HG03095 (cell line): ENCODE results near the gene SHISA8.

Source experiments
- ATAC-seq: cut with Tn5 transposase; IDR thresholded peaks from one replicate; pipeline ENCODE4 v1.9.1; 2021; ENCODE audit warnings: moderate library complexity; ENCODE audit not compliant: unreplicated experiment

SHISA8 gene

DNA sequence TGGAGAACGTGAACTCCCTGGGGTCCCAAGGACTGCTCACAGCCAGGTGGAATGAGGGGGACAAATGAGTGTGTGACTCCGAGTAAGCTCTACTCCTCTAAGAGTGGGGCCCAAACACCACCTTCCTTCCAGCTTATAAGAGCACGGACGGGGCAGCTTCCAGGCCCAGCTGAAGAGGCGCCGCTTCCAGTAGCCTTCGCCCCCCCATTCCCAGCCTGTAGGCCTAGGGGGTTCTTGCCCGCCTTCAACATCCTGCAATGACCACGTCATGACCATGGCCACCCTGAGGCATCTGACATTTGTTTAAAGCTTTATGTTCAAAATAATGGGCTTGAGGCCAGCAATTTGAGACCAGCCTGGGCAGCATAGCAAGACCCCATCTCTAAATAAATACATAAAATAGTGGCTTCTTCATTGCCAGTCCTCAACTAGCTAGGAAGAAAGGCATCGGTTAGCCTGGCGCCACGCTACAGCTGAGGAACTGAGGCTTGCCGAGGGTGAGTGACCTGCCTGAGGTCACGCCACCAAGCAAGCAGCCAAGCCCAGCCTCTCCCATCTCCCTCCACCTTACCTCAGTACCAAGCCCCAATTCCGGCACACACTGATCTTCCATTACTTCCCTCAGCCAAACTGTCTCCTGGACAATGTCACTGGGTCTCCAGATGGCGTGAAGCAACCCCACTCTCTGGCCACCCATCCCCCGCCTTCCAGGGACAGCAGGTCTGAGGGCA lies 19.6 kb upstream of the SHISA8 start:
- no peak for ATAC-seq

GRCh38 chr22:41933411-41934177 lies 18.7 kb upstream of the SHISA8 start:
- ATAC-seq, result no peak

- ATAC-seq, result no peak
Measured at GRCh38 chr22:41932353-41932752, 17.5 kb upstream of the SHISA8 start.

DNA sequence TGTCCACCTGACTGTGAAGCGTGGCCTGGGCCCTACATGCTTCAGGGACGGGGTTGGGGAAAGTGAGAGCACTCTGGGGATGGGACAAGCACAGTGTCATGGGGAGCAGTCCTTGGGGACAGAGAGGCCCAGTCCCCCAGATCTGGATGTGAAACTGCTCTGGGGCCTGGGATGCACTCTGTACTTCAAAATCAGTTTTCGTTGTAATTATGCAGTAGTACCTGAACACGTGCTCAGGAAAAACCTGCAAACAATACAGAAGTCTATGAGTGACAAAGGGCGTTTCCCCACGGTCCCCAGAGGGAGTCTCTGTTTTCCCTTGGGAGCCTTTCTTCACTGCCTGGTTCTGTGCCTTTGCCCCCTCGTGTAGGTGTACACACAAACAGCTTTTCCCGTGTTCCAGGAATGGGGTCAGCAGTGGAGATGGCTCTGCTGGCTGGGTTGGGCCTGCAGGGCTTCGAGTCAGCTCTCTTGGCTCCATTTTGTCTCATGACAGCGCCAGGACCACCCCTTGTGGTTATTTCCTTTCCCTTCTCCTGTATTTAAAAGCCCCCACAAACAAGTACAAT lies 16.9 kb upstream of the SHISA8 start:
- ATAC-seq, result no peak

- no peak for ATAC-seq
Measured at GRCh38 chr22:41929418-41929810, 14.5 kb upstream of the SHISA8 start.

DNA sequence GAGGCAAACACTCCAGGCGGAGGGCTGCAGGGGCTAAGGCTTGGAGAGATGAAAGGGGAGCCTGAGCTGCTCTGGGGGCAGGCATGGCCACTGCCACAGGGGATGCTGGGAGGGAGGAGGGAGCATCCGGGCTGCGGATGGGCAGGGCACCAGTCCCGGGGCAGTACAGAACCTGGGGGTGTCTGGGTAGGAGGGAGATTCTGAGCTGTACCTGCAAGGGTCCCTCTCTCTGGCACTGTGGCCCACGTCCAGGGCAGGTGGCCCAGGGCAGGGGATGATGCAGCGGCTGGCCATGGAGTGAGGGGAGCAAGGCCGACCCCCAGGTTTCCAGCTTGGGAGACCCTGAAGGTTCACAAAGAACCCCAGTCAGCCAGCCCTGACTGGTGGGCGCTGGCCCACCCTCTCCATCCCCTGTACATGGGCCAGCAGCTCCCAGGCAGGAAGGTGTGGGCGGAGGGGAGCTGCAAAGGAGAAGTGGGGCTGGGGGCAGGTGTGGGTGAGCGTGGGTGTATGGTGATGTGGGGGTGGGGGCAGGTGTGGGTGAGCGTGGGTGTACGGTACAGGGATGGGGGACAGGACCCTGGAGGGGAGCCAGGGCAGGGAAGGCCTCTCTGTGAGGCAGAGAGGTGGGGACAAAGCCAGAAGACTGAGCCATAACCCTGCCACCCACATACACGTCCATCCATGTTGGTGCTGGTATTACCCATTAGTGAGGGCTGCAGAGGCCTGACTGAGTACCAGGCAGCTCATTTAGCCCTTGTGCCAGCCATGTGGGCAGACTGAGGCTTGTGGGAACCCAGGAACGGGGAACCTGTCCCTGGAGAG lies 13.9 kb upstream of the SHISA8 start:
- ATAC-seq, result no peak

DNA sequence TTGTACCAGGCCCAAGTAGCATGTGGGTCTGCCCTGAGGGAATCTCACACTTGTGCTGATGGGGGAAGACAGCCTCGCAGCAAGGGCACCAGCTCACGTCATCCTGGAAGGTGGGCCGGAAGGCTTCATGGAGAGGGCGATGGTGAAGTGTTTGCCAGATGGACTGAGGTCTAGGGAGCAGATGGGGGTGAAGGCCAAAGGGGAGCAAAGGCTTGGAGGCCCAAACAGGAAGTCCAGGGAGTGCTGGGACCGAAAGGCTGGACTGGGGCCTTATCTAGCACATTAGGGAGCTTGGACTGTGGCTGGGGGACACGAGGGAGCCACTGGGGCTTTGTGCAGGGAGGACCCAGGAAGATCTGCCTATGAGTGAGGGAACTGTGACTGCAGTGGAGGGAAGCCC lies 12.9 kb upstream of the SHISA8 start:
- no peak for ATAC-seq

DNA sequence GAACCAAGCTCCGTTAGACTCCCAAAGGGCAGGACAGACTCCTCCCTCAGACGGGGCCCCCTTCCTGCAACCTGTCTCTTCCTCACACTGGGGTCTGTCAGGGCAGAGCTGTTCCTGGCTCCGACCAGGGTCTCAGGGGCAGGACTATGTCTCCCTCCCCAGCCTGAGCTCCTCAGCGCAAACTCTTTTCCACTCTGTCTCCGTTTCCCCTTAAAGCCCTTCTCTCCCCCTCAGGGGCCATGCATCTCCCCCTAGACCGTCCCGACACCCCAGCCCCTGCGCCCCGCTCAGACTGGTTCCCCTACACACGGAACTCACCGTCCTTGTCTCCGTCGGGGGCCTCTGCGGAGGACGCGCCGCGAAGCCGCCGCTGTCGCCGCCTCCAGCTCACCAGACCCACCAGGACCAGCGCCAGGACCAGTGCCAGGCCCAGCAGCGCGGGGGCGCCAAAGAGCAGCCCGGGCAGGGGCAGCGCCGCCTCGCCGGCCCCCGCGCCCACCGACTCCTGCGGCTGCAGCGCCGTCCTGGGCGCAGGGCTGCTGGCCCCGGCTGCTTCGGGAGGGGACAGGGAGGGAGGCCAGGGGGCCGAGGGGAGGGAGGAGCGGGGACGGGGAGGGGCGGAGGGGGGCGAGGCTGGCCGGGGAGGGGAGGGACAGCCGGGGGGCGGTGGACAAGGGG lies 11.0 kb upstream of the SHISA8 start:
- ATAC-seq, result peak; percentile 32

GRCh38 chr22:41923595-41924276 lies 8.9 kb upstream of the SHISA8 start:
- ATAC-seq, result no peak

- no peak for ATAC-seq
Measured at GRCh38 chr22:41922940-41923594, 8.2 kb upstream of the SHISA8 start.

GRCh38 chr22:41922328-41922727 lies 7.5 kb upstream of the SHISA8 start:
- no peak for ATAC-seq

GRCh38 chr22:41920271-41920976 lies 5.5 kb upstream of the SHISA8 start:
- ATAC-seq, result peak; percentile 15

DNA sequence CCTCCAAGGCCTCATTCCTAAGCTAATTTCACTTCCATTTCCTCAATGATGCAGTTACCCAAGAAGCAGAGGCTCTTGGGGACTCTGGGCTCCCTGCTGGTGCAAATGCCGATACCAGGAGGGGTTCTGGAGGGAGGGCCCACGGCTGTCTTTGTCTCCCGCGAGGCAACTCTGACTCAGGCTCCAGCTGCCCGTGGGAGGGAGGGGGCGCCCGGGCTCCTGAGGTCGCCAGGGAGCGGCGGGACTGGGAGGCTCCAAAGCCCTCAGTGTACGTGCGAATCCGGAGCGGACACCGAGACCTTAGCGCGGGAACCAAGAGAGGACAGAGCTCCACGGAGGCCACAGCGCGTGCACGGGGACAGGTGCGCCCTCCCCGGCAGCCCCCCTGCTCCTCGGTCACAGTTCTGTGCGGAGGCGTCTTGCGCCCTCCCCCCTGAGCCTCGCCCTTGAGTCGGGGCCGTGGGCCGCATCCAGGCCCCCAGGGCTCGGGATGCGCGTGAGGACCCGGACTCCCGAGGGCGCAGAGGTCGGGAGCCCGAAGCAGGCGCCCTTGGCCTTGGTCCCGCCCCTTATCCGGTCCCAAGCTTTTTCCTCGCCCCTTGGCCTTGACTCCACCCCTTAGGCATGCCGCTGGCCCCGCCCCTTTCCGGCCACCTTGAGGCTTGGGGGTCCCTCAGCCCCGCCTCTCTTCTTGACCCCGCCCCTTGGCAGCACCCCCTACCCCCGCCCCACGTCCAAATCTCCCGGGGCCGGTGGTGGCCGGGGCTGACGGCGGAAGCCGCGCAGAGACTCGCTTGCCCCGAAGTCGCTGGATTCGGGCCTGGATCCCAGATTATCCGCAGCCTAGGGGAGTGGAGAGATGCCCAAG lies 4.7 kb upstream of the SHISA8 start:
- peak; percentile 26 for ATAC-seq

DNA sequence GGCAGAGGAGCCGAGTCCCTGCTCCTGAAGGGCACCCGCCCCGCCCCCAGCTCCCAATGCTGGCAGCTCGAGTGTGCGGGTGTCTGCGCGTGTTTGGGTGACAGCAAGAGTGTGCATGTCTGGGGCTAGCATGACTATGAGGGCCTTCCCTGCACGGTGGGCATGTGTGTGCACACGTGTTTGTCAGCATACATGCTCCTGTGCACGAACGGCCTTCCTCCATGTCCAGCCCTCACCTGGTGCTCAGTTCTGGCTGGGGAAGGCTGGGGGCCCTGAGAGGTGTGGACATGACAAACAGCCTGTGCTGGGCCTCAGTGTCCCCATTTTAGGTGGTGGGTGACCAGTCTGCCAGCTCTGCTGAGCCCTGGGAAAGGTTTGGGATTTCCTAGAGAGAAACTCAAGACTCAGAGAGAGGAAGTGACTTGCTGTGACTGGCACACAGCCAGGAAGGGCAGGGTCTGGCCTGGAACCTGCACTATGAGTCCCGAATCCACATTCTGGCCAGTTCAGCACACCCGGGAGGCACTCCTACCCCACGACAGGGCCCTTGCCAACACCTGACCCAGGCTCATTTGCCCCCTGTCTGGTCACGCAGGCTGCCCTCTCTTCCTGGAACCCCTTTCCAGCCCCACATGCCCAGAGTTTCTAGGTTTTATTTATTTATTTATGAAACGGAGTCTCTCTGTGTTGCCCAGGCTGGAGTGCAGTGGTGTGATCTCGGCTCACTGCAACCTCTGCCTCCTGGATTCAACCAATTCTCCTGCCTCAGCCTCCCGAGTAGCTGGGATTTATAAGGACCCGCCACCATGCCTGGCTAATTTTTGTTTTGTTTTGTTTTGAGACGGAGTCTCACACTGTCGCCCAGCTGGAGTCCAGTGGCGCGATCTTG lies 3.3 kb upstream of the SHISA8 start:
- no peak for ATAC-seq

- ATAC-seq, result no peak
Measured at GRCh38 chr22:41917375-41917902, 2.6 kb upstream of the SHISA8 start.

GRCh38 chr22:41916745-41917358 lies 2.0 kb upstream of the SHISA8 start:
- ATAC-seq, result no peak
